HG03196 (cell line): Measurements from ENCODE around the gene SPECC1.
"Not testable (repeated sequence)": the region's sequence is repeated elsewhere in the genome, so short reads cannot be mapped to it uniquely, and the experiment has no call there.

ENCODE experiments used
- ATAC-seq: cut with Tn5 transposase; IDR thresholded peaks from one replicate; pipeline ENCODE4 v1.9.1; 2021; ENCODE audit not compliant: unreplicated experiment

Gene SPECC1

DNA sequence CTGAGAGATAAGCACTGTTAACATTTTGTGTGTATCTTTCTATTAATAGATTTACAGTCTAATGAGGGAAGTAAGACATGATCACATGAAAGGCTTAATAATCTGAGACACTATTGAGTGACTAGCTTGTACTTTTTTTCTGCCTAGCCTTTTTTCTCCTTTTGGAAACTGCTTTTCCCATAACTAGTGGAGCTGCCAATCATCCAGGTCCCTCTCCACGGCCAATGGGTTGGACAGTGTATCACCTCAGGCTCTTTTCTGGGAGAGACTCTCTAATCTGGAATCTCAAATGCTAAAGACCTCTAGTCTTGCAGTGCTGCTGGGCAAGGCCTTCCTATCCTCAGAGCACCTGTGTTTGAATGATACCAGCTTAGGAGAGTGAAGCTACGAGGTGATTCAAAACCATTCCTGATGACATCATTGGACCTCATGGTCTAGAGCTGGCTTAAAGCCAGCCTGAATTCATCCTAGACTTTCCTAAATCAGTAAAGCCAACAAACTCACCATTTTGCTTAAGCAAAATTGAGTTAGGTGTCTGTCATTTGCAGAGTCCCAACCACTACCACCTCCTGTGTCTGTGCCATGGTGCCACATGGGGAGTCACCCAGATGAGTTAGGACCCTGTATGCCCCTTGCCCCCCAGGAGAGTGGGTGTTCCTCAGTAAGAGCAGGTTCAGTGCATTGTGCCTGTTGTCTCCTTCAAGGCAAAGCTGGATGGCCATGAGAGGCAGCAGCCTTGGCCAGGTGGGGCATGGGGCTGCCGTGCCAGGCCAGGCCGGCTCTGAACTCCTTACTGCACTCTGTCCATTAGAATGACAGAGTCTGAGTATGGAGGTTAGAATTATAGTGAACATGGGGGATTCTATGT, 62.9 kb downstream of the SPECC1 start:
- ATAC-seq: no peak

DNA sequence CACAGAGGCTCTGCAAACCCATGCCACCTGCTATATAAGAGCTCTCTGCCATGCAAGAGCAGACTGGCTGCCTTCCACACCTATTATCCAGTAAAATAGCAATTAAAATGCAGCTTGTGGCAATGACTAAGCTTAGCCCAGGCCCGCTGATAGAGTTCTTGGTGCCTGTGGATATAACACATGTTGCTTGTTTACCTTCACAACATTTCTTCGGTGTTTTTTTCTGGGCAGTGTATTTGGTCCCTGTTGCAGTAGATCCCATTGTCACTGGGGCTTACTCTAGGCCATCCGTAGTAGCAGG, 63.5 kb downstream of the SPECC1 start:
- ATAC-seq: no peak

GRCh38 chr17:20073055-20073979, 64.2 kb downstream of the SPECC1 start:
- ATAC-seq: no peak

- ATAC-seq: no peak
Observed at GRCh38 chr17:20074001-20074400, 64.8 kb downstream of the SPECC1 start.

- no peak for ATAC-seq
Observed at GRCh38 chr17:20074489-20074888, 65.3 kb downstream of the SPECC1 start.

GRCh38 chr17:20076137-20076536, 67.0 kb downstream of the SPECC1 start:
- ATAC-seq: not testable (repeated sequence)

DNA sequence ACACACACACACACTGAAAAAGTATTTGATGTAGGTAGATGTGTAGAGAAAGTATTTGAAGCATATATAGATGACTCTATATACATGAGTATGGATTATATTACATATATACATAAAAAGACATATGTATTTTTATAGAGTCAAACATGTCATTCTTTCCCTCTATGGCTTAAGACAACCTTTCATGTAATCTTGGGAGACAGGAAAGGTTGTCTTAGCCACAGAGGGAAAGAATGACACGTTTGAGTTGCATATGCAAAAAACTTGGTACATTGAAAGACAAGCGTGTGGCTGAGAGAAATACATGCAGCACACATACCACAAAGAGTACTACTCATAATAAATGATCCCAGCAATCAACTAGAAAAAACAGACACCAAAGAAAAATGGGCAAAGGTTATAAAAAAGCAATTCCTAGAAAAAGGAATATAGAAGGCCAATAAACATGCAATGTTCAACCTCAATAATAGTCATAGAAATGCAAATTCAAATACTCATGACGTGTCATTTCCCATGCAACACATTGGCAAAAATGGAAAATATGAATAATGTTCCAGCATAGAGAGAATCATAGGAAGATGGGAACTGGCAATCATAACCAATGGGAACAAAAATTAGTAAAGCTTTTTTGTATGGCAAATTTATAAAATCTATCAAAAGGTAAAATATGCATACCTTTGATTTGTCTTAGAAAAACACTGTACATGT, 69.0 kb downstream of the SPECC1 start:
- no peak for ATAC-seq

DNA sequence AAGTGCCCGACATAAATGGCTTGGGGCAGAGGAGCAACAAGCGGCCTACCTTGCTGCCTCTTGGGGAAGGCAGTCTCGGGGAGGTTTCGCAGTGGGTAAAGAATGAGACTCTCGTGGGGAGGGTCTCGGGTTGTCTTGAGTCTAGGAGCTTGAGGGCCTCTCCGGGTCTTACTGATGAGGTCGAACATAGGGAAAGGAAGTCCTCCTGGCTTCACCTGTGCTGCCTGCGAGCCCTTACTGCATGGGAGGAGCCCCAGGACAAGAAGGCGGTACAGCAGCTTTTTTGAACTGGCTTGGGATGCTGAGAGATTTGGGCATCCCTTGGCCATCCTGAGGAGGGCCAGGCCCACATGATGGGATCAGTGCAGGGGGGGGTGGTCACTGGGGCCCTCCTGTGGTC, 71.4 kb downstream of the SPECC1 start:
- ATAC-seq: no peak

DNA sequence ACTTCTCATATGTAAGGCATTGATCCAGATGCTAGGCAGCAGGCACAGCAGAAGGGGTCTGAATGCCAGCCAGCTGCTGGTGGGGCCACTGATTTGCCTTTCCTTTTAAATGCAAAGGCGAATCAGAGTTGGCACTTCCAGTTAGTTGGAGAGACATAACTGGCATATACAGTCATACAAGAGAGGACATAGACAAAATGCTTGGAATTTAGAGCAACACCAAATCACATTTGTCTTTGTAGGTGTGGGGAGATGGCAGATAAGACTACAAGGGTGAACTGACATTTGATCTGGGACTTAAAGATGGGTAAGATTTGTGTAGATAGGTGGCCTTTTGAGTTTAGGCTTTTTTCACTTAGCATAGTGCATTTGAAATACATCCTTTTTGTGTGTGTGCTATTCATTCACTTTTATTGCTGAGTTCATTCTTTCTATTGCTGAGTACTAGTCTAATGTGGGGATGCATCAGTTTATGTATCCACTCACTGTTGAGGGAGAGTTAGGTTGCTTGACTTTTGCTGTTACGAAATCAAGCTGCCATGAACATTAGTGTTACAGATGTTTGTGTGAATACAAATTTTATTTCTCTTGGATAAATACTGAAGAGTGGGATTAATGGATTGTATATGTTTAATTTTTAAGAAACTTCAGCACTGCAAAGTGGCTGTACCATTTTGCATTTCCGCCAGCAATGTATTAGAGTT, 74.1 kb downstream of the SPECC1 start:
- no peak for ATAC-seq

GRCh38 chr17:20084621-20085282, 75.6 kb downstream of the SPECC1 start:
- ATAC-seq: no peak

- no peak for ATAC-seq
Observed at GRCh38 chr17:20085283-20085845, 76.2 kb downstream of the SPECC1 start.

DNA sequence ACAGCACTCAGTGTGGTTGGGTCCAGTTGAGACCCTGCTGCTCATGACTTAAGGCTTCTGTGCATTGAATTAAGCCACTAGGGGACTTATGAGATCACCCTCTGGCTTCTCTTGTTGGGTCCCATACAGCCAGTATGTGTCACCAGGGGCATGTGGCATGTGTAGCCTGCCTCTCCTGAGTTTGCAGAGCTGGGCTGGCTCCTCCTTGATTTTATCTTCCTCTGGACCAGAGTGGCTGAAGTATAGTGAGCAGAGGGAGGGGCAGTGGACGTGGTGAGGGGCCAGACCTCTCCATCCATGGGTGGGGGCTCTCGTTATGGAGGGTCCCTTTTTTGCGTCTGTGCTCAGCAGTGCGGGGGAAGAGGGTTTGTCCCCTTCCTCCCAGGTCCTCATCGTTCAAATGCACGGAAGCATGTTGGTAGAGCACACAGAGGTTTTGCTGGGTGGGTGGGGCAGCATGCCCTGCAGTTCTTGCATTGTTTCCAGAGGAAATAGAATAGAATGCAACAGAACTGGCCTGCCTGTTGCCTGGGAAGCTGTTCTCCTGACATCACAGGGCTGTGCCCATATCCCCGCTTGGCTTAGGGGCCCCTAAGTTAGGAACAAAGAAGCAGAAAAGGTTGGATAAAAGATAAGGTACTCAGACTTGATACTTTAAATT, 77.4 kb downstream of the SPECC1 start:
- no peak for ATAC-seq

- ATAC-seq: no peak
Observed at GRCh38 chr17:20087538-20088250, 78.5 kb downstream of the SPECC1 start.

DNA sequence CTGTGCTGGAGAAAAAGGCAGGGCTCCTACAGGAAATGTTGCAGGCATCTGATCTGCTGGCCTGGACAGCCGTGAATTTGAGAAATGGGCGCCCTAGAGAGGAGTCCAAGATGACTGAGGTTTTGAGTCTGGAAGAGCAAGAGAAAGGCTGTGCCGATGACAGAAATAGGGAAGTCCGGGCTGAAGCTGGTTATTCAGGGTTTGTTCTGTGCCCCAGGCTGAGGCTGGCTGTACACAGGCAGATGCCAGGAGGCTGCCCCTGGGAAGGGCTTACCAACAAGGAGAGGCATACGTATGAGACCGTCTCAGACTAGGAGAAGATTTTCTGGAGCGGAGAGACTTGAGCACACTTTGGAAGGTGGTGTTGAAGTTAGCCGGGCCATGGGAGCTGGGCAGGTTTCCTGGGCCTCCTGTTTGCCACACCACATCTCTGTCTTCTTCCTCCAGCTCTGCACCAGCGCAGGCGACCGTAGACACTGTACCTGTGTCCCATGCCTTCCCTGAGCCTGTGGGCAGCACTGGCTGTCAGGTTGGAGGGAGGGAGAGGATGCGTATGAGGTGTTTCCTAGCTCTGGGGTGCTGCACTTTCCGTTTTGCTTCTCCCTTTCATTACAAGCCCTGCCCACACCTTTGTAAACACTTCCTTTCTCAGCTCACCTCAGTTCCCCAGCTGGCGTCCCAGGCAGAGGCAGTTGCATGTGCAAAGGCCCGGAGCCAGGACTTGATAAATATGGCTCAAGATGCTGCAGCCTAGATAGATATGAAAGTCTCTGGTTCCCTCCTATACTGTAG, 80.8 kb downstream of the SPECC1 start:
- ATAC-seq: no peak

DNA sequence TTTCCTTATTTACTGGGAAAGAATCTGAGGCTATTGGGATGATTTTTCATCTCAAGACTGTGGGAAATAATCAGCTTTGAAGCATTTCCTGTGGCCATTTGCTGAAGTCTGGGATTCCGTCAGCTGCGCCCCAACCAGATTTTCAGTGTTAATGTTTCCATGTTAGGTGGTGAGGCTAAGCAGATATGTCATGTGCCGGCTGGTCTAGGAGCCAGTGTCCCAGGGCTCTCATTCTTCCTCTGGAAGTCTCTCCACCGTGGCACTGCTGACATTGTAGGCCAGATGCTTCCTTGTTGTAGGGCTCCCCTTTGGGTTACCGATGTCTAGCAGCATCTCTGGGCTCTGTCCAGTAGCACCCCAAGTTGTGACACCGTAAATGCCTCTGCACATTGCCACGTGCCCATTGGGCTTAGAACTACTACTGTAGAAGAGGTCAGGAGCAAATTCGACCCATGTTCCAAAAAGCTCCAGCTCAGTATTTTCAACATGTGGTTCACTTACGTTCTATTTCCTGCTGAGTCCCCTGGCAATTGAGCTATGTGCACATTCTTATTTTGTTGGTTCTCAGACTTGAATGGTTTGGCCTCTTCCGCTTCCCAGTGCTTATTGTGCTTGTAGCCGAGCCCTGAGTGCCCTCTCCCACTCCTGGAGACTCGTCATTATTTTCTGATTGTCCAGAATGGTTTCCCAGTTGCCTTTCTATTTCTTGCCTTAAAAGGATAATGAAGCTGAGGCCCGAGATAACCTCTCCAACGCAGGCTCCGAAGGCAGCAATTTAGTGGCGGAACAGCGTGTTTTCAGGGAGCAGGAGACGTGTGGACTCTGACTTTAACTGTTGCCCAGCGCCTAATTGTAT, 82.2 kb downstream of the SPECC1 start:
- no peak for ATAC-seq

- no peak for ATAC-seq
Observed at GRCh38 chr17:20092261-20092867, 83.2 kb downstream of the SPECC1 start.
